Measurements from ENCODE around the gene PLCB3.
A peak's percentile ranks its signal among the peaks of the same experiment; 100 is the strongest.

The PLCB3 gene

GRCh38 chr11:64263947-64264317 lies 12.6 kb downstream of the PLCB3 start:
- no peak for DNase-seq (ENCODE audit: insufficient read length)
- no peak for FAIRE-seq
- TF ChIP-seq TAF1 (IDR thresholded peaks at IDR 0.05; ENCODE audit: borderline replicate concordance, low read depth, low read length) = no peak

GRCh38 chr11:64264371-64264852 lies 13.1 kb downstream of the PLCB3 start:
- no peak for FAIRE-seq
- TF ChIP-seq TAF1 (IDR thresholded peaks at IDR 0.05; ENCODE audit: borderline replicate concordance, low read depth, low read length) = no peak
- no peak for TF ChIP-seq POLR2A (IDR thresholded peaks at IDR 0.05; ENCODE audit: low read depth, low read length)
- no peak for TF ChIP-seq POLR2AphosphoS5 (IDR thresholded peaks at IDR 0.05; ENCODE audit: low read depth, low read length)
- DNase-seq (ENCODE audit: insufficient read length) = no peak

GRCh38 chr11:64265176-64266160 lies 14.1 kb downstream of the PLCB3 start:
- DNase-seq (ENCODE audit: insufficient read length) = no peak
- TF ChIP-seq POLR2AphosphoS5 (IDR thresholded peaks at IDR 0.05; ENCODE audit: low read depth, low read length) = no peak
- no peak for TF ChIP-seq POLR2A (IDR thresholded peaks at IDR 0.05; ENCODE audit: low read depth, low read length)
- TF ChIP-seq TAF1 (IDR thresholded peaks at IDR 0.05; ENCODE audit: borderline replicate concordance, low read depth, low read length) = no peak
- no peak for FAIRE-seq

GRCh38 chr11:64266339-64266738 lies 15.0 kb downstream of the PLCB3 start:
- FAIRE-seq (no peak), DNase-seq (ENCODE audit: insufficient read length) (no peak)
- TF ChIP-seq TAF1 (IDR thresholded peaks at IDR 0.05; ENCODE audit: borderline replicate concordance, low read depth, low read length) (no peak), POLR2A (IDR thresholded peaks at IDR 0.05; ENCODE audit: low read depth, low read length) (no peak), POLR2AphosphoS5 (IDR thresholded peaks at IDR 0.05; ENCODE audit: low read depth, low read length) (no peak)

GRCh38 chr11:64267207-64267945 lies 16.0 kb downstream of the PLCB3 start:
- DNase-seq (ENCODE audit: insufficient read length) = no peak
- no peak for FAIRE-seq
- TF ChIP-seq POLR2AphosphoS5 (IDR thresholded peaks at IDR 0.05; ENCODE audit: low read depth, low read length) (no peak), POLR2A (IDR thresholded peaks at IDR 0.05; ENCODE audit: low read depth, low read length) (no peak)

GRCh38 chr11:64268025-64268892 lies 16.9 kb downstream of the PLCB3 start:
- no peak for DNase-seq (ENCODE audit: insufficient read length)
- no peak for FAIRE-seq
- TF ChIP-seq TAF1 (IDR thresholded peaks at IDR 0.05; ENCODE audit: borderline replicate concordance, low read depth, low read length) (no peak), POLR2AphosphoS5 (IDR thresholded peaks at IDR 0.05; ENCODE audit: low read depth, low read length) (no peak), POLR2A (IDR thresholded peaks at IDR 0.05; ENCODE audit: low read depth, low read length) (no peak; the same call in 1 of the 2 replicates)

- no peak; the same call in 1 of the 2 replicates for TF ChIP-seq POLR2A (IDR thresholded peaks at IDR 0.05; ENCODE audit: low read depth, low read length)
- peak; percentile 34; the same call in 1 of the 2 replicates for TF ChIP-seq POLR2AphosphoS5 (IDR thresholded peaks at IDR 0.05; ENCODE audit: low read depth, low read length)
- DNase-seq (ENCODE audit: insufficient read length) = no peak
- no peak for FAIRE-seq
Observed at GRCh38 chr11:64268893-64269539, 17.7 kb downstream of the PLCB3 start.

- peak; percentile 84 for DNase-seq (ENCODE audit: insufficient read length)
- FAIRE-seq = peak; percentile 97
- TF ChIP-seq POLR2AphosphoS5 (IDR thresholded peaks at IDR 0.05; ENCODE audit: low read depth, low read length) (peak; percentile 27), TAF1 (IDR thresholded peaks at IDR 0.05; ENCODE audit: borderline replicate concordance, low read depth, low read length) (peak; percentile 12; the same call in 1 of the 2 replicates), POLR2A (IDR thresholded peaks at IDR 0.05; ENCODE audit: low read depth, low read length) (peak; percentile 57)
Observed at GRCh38 chr11:64269540-64270220, 18.4 kb downstream of the PLCB3 start.

- DNase-seq (ENCODE audit: insufficient read length) (no peak), FAIRE-seq (no peak)
- TF ChIP-seq POLR2A (IDR thresholded peaks at IDR 0.05; ENCODE audit: low read depth, low read length) = no peak
- TF ChIP-seq TAF1 (IDR thresholded peaks at IDR 0.05; ENCODE audit: borderline replicate concordance, low read depth, low read length) = no peak
- no peak for TF ChIP-seq POLR2AphosphoS5 (IDR thresholded peaks at IDR 0.05; ENCODE audit: low read depth, low read length)
Observed at GRCh38 chr11:64275031-64275800, 23.9 kb downstream of the PLCB3 start.

Measured in GM12892 (cell line).